DMS53 (cell line): Measurements from ENCODE around the gene IRF2BP1.
A peak's percentile ranks its signal among the peaks of the same experiment; 100 is the strongest.

Experiments
- DNase-seq: peaks from one replicate; lab custom pipeline; 2025; lab: John Stamatoyannopoulos, UW

The IRF2BP1 gene

DNA sequence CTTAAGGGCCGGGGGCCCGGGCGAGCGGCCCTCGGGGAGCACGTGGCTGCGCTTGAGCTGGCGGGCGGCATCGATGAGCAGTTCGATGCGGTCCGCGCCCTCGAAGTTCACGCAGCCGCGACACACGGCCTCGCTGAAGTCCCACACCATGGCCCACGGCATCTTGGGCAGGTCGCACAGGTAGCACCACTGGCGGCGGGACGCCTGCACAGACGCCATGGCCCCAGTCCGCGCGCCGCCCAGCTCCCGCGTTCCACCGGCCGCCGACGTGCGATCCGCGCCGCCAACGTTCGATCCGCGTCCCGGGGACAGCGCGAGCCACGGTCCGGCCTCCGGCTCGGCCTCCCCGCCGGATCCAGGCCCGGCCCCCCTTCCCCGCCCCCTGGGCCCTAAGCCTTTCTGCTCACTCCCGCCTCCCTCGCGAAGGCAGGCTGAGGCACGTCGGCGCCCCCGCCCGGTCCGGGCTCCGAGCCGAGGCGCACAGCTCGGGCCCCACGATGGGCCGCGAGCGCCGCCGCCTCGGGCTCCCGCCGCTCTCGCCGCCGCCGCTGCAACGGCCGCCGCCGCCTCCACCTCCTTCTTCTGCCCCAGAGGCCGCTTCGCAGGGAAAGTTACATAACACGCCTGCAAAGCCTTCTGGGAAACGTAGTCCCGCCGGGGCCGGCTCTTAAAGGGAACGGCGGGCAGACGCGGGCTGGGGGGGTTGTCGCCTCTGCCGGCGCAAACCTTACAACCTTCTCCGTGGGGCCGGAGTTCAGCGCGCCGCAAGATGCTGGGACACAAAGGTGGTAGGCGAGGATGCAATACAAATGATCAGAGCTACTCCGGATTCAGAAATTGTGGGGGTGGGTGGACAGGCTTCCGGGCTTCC lies at the start of gene IRF2BP1:
Gene IRF2BP1, minus strand, starts transcription at position 586 of the 871 bp plus-strand sequence. Its CDS starts 367 bp downstream, at position 219.
- DNase-seq: peak; percentile 98

- DNase-seq: peak; percentile 36
Observed at GRCh38 chr19:45935267-45935666, 49.3 kb upstream of the IRF2BP1 start.

GRCh38 chr19:45934551-45935230 lies 48.8 kb upstream of the IRF2BP1 start:
- DNase-seq: no peak

DNA sequence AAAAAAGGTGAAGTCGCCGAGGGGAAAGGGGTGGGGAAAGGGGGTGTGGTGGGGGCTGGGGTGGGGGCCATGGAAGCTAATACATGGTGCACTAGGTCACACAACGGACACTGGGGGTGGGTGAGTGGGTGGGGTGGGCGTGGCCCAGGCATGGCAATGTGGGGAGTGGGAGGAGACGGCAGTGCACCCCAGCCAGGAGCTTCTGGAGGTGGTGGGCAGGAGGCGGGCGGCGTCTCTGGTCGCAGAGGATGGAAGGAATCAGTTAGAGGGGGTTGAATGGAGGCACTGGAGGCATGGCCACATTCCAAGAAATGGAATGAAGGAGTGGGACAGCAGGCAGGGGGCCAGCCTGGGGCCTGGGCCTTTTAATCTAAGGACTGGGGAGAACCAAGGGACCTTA lies 47.8 kb upstream of the IRF2BP1 start:
- DNase-seq: no peak

GRCh38 chr19:45931055-45931454 lies 45.1 kb upstream of the IRF2BP1 start:
- DNase-seq: no peak

DNA sequence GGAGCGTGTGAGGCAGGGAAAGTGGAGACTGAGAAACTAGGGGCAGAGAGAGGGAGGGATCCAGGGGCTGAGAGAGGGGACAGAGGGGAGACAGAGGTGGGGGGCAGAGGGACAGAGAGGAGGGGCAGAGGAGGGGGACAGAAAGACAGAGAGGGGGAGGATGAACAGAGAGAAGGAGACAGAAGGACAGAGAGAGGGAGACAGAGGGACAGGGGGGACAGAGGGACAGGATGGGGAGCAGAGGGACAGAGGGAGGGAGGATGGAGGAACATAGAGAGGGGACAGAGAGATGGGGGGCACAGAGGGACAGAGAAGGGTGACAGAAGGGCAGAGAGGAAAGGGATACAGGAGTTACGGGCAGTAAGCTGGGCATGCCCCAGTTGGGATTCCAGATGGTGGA lies 43.3 kb upstream of the IRF2BP1 start:
- no peak for DNase-seq

GRCh38 chr19:45927565-45928261 lies 41.8 kb upstream of the IRF2BP1 start:
- DNase-seq: peak; percentile 98

DNA sequence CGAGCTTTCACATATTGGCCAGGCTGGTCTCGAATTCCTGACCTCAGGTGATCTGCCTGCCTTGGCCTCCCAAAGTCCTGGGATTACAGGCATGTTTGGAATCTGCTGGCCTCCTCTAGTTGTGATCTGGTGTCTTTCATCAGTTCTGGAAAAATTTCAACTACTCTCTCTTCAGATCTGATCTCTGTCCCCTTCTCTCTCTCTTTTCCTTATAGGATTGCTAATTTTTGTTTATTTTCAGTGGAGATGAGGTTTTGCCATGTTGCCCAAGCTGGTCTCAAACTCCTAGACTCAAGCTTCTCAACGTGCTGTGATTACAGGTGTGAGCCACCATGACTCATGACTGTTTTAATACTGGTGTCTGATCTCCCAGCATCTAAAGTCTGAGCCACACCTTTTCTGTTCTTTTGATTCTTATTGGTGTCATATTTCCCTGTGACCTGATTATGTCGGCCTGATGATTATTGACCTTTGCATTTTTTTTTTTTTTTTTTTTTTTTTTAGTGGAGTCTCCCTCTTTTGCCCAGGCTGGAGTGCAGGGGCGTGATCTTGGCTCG lies 39.0 kb upstream of the IRF2BP1 start:
- peak; percentile 41 for DNase-seq

DNA sequence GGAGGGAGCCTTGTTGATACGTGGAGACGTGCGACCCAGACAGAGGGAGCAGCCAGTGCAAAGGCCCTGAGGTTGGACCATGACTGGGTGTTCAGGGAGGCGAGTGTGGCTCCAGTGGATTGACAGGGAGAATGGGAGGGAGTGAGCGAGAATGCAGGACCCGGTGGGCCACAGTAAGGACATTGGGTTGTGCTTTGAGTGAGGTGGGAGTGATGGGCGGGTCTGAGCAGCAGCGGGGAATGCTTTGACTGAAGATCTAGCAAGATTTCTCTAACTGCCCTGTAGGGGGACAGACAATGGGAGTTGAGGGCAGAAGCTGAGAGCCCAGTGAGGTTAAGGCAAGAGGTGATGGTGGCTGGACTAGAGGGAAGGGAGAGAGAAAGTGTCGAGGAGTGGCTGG lies 36.3 kb upstream of the IRF2BP1 start:
- DNase-seq: peak; percentile 43

GRCh38 chr19:45920458-45920857 lies 34.5 kb upstream of the IRF2BP1 start:
- peak; percentile 53 for DNase-seq

DNA sequence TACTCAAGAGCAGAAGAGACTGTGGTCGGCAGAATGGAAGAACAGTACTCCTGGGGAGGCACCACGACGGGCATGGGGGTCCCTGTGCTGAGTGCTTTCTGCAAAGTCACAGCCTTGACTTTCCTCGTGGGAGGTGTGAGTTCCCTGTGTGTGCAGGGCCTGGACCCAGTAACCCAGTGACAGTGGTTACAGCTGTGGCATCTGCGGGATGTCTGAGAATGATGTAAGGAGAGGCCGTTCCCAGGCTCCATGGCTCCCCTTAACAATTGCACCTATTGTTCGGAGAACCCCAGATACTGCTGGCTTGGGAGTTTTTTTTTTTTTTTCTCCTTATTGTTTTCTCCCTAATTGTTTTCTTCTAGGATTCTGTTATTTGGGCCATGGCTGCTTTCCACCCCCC lies 33.7 kb upstream of the IRF2BP1 start:
- DNase-seq: no peak

- DNase-seq: no peak
Observed at GRCh38 chr19:45918721-45919120, 32.8 kb upstream of the IRF2BP1 start.

DNA sequence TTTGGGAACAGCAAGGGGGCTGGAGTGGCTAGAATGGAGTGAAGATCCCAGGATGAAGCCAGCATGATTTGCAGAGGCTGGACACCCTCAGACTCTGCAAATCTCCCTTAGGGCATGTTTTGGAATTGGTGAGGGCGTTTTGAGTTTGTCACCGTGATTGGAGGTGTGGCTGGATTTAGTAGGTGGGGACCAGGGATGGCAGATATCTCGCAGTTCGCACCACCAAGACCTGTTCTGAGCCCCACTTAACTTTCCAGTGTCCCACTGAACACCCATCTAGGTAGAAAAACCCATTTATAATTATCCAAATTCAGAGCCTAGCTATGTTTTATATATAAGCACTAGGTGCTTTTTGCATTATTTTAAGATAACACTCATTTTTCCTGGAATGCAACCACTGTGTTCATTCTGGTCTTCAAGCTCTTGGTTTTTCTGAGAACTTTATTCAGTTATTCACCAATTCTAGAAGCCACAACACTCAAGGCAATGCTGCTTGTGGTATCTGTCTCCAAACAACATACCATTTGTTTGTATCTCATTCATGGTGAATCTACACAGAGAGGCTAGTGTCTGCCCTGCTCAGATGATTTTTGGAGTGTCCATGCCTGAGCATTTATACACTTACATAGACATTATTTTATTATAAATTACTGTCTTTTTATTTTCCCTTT lies 31.6 kb upstream of the IRF2BP1 start:
- DNase-seq: no peak

GRCh38 chr19:45913874-45914830 lies 28.2 kb upstream of the IRF2BP1 start, which contains the start of gene NANOS2:
Gene NANOS2, minus strand, starts transcription at chr19:45914778. Its CDS starts 85 bp downstream, at chr19:45914693.
- DNase-seq: peak; percentile 24

- DNase-seq: no peak
Observed at GRCh38 chr19:45911291-45911690, 25.4 kb upstream of the IRF2BP1 start.

GRCh38 chr19:45908956-45909355 lies 23.0 kb upstream of the IRF2BP1 start:
- DNase-seq: no peak

DNA sequence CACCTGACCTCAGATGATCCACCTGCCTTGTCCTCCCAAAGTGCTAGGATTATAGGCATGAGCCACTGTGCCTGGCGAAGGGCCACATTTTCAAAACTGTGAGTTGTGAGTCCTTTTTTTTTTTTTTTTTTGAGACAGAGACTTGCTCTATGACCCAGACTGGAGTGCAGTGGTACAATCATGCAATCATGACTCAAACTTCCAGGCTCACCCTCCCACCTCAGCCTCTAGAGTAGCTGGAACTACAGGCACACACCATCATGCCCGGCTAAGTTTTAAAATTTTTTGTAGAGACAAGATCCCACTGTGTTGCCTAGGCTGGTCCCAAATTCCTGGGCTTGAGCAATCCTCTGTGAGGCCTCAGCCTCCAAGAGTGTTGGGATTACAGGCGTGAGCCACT lies 20.3 kb upstream of the IRF2BP1 start:
- no peak for DNase-seq

DNA sequence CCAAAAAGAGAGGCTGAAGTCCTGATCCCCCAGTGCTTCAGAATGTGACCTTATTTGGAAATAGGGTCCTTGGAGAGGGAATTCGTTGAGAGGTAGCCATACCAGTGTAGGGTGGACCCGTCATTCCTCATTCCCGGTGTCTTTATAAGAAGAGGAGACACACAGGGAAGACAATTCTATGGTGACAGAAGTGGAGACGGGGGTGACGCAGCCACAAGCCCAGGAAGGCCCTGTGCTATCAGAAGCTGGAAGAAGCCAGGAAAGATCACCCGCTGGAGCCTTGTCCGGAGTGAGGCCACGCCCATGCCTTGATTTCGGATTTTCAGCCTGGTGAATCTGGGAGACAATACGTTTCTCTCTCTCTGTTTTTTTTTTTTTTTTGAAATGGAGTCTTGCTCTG lies 19.1 kb upstream of the IRF2BP1 start:
- no peak for DNase-seq

DNA sequence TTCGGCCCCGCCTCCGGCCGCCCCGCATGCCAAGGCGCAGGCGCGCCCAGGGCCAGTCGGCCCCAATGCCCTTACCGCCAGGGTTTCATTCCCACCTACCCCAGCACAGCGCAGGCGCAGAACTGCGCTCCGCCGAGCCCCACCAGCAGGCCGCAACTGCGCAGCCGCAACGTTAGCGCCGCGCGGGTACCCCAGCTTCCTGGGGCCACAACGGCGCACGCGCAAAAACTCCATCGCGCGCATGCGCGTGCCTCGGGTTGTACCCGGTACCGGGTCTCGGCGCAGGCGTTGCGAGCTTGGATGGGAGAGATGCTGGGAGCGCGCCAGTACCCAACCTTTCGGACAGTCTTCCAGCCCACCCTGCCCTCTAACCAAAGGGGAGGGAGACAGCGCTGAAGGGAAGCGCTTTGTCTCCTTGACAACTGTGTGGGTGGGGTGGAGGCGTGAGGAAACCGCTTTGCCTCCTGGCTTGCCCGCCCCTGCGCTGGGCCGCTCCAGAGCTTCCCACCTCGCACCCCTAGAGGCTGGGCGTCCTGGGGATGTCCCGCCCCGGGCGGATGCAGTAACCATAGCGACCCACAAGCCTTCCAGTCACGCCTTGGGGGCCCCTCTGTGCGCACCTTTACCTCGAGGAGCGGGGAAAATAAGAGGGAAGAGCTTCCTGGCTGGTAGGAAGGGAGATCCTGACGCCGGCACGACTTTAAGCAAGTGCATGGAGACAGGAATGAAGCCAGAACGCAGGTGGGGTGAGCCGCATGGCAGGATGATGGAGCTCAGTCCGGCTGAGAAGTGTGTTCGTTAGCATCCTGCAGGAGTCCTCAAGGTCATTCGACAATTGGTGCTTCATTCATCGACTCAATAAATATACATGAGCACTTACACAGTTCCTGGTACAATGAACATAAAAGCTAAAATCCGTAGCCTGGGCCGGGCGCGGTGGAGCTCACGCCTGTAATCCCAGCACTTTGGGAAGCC lies 17.0 kb upstream of the IRF2BP1 start:
- DNase-seq: peak; percentile 98
